ENCODE measurements around the gene HBP1.
"Not testable (repeated sequence)": the region's sequence is repeated elsewhere in the genome, so short reads cannot be mapped to it uniquely, and the experiment has no call there.

The HBP1 gene

DNA sequence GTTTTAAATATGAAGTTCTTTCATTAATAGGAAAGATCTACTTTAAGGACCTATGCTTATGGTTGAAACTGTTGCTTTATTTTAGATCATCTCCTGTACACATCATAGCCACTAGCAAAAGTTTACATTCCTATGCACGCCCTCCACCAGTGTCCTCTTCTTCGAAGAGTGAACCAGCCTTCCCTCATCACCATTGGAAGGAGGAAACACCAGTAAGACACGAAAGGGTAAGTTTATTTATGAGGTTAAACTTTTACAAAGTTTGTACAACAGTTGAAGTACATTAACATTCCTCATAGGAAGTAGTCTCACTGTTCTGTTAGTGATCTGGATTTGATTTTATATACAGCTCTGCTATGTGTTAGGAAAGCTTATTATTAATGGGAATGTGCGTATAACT, 16.9 kb downstream of the HBP1 start:
- no peak for DNase-seq (ENCODE audit: low read depth in 2 of 2)

DNA sequence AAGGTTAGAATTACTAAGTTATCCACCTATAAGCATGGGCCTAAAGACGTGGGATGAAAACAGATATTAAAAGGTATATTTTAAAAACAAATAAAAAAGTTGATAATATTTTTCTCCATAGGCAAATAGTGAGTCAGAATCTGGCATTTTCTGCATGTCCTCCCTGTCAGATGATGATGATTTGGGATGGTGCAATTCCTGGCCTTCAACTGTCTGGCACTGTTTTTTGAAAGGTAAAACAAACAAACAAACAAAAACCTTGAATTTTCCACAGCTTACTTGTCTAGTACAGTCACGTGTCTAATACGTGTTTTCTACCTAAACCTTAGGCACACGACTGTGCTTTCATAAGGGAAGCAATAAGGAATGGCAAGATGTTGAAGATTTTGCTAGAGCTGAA, 17.4 kb downstream of the HBP1 start:
- DNase-seq (ENCODE audit: low read depth in 2 of 2) = no peak

DNA sequence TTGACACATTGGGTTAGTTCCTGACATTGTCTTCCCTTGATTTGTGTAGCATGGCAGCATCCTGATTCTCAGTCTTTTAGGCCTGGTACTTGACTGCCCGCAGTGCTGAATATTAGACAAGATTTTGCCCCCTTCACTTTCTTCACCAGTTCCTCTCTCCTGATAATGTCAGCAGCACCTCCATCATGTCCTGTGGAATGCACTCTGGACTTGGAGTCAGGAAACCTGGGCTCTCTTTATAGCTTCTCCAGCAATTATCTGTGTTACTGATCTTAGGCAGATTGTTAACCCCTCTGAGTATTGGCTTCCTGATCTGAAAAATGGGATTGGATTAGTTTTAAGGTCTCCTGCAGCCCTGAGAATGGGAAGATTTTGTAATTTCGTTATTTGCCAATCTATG, 19.0 kb downstream of the HBP1 start:
- DNase-seq (ENCODE audit: low read depth in 2 of 2) = no peak

DNA sequence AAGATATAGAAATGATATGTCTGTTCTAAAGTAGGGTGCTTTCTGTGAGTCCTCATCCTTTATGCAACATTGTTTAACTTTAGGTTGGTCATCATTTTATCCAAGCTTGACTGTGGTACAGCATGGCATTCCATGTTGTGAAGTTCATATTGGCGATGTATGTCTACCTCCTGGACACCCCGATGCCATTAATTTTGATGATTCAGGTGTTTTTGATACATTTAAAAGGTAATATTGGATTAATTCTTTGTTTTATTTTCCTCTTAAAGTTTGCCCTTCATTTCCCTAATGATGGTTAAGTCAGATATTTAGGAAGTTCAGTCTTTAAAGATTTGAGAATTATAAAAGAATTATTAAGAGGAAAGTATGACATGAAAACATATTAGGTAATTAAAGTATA, 21.3 kb downstream of the HBP1 start:
- DNase-seq (ENCODE audit: low read depth in 2 of 2) = no peak

DNA sequence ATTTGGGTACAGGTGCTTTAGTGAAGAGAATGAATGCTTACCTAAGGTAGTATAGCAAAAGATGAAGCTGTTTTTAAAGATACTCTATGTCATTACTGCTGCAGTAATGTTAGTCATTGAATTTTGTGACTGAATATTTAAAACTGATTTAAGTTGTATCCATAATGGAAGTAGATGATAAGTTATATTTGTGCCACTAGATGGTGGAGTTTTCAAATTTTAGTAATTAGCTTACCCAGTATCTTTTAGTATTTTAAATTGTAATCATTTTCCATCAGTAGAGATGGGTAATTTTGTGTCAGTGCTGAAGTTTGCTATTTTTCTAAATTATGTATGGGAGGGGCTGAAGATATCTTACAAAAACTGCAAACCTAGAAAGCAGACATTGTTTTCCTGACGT, 25.2 kb downstream of the HBP1 start:
- DNase-seq (ENCODE audit: low read depth in 2 of 2) = no peak

DNA sequence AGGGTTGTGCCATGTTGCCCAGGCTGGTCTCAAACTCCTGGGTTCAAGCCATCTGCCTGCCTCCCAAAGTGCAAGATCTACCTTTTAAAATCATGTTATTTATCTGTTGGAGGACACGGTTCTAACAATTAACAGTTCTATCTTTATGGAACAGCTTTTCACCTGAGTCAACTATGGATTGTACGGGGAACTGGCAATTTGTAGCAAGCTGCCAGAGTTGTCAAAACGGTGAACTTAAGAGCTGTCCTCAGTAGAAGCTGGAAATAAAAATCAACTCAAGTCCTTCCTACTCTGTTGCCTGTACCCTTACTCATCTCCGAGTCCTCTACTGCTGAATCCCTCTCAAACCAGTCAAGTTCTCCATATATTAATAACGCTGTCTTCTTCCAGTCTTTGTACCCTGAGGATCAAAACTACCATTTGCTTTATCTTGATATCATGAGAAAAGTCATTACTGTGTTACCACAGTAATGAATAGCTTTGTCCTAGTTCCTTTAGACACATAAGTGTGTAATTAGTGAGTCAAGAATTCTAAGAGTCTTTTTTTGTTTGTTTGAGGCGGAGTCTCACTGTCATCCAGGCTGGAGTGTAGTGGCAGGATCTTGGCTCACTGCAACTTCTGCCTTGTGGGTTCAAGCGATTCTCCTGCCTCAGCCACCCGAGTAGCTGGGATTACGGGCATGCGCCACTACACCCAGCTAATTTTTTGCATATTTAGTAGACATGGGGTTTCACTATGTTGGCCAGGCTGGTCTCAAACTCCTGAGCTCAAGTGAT, 28.2 kb downstream of the HBP1 start:
- DNase-seq (ENCODE audit: low read depth in 2 of 2) = no peak

DNA sequence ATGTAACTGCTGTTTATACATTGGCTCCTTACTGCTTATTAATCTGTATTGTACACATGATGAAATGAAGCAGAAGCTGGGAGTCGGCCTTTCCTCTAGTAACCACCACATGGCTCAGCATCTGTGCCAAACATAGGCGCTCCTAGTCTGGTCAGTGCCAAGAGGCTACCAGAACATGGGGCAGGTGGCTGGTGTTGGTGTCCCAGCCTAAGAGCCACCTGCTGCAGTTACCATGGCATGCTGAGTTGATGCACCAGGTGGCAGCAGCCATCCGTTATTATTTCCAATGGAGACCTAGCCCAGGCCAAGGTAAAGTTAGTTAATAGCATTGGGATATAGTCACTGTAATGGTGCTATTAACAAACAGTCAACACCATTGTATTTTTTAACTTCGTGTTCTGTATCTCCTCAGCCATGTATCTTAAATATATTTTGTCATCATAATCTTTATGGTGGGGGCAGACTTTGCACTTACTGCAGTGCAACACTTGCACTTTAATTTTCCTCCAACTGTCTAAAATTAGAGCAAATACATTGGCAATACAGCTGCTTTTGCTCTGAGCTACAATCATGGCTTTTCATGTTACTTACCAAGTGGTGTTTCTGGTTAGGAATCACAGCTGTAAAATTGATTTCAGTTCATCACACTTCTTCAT, 33.1 kb downstream of the HBP1 start:
- DNase-seq (ENCODE audit: low read depth in 2 of 2) = no peak

DNA sequence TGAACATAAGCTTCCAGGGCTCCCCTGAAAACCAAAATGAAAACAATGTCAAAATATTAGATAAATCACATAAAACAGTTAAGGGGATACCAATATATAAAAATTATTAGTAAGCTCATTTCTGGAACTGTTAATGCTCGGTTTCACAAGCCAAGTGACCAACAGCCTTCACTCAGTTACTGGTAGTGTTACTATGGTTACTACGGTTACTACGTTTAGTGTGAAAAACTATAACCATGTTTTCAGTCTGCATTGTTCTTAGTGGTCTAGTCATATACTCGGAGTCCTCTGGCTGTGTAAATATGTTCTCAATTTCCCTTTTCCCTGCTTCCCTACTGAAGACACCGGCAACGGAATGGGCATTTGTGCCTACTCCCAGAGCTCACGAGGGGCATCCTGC, 34.8 kb downstream of the HBP1 start:
- no peak for DNase-seq (ENCODE audit: low read depth in 2 of 2)

DNA sequence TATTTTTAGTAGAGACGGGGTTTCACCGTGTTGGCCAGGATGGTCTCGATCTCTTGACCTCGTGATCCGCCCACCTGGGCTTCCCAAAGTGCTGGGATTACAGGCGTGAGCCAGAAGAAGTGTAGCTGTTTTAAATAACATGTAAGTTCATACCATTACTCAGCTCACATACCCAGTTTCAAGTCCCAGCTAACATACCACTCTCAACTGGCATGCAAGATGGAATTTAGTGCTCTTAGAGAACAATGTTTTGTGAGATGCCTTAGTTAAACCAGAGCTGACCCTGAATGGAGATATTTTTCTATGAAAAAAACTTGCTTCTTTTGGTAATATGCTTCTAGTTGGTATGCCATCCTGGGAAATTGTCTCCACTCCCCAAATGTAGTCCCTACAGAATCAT, 37.3 kb downstream of the HBP1 start:
- no peak for DNase-seq (ENCODE audit: low read depth in 2 of 2)

DNA sequence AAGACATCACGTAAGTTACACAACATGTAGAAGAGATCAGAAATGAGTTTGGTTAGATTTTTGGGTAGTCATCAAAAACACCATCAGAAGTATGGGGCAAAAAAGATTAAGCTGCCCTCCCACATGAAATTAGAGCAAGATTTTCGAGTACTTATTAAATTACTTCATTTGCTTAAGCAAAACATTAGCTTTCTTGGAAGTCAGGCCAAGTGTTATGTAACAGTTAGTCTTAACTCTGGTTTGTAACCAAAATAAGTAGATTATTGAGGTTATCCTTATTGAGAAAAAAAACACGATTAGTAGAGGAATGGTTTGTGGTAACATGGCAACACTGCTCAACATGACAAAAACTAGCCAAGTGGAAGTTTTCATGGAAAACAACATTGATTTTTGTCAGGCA, 37.9 kb downstream of the HBP1 start:
- no peak for DNase-seq (ENCODE audit: low read depth in 2 of 2)

DNA sequence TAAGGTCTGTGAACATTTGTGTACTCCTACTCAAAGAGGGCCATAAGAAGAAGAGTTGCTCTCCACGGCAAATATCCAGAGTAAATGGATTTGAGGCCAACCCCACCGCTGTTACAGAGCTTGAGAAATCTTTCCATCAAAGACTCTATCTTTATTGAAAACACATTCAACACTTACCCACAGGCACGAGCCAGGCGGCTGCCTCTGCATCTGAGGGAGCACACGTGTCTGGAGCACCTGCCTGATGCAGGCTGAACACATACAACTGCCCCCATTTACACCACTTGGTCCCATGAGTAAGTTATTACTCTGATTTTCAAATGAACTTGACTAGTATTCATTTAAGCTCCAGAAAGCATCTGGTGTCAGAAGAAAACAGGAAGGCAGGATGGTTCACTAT, 38.7 kb downstream of the HBP1 start:
- DNase-seq (ENCODE audit: low read depth in 2 of 2) = no peak

DNA sequence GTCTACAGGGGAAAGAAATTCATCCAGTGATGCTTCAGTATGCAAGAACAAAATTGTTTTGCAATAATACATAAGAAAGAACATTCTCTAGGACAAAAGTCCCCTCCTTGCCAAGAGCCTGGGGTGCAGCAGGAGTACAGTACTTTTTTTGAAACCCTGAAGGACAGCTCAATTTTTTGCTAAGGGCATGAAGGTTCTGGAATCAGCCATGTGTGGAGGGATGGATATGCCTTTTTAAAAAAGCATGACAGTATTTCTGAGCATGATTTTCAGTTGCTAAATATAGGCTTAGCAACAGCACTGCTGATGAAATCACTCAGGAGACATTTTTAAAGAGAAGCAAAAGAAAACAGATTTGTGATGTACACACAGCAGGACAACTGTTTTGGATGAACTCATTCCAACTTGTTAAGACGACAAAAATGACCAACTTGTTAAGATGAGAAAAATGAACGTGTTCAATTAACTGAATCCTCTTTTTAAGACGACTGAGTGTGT, 39.3 kb downstream of the HBP1 start:
- no peak for DNase-seq (ENCODE audit: low read depth in 2 of 2)

DNA sequence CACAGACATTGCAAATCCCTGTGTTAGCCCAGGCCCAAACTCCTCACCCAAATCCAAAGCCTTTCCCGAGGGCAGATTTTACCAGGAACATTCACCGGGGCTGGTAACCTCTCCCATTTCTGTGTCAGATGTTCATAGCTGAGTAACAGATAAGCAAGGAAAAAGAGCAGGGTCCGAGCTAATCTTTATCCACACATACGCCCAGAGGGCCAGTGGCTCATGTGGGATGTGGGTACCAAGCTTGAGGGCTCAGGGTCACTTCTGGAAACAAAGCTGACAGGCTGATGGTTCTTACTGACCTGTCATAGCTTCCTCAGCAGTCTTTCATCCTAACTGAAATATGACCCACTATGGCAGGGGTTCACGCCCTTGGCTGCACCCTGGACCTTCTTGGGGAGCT, 39.8 kb downstream of the HBP1 start:
- no peak for DNase-seq (ENCODE audit: low read depth in 2 of 2)

DNA sequence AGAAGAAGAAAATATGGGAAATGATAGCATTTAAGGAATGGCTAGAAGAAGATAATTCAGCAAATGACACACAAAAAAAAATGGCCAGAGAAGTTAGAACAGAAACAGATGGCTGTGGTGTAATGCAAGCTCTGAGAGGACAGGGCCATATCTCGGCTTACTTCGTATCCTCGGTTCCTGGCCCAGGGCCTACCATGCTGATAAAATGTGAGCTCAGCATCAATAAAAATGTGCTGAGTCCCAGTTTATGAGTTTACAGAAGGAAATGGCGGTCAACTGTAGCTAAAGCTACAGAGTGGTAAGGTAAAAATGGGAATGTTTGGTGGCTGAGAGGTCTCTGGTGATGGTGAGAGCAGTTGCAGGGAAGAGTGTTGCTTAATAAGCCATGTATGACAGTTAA, 40.8 kb downstream of the HBP1 start:
- no peak for DNase-seq (ENCODE audit: low read depth in 2 of 2)

DNA sequence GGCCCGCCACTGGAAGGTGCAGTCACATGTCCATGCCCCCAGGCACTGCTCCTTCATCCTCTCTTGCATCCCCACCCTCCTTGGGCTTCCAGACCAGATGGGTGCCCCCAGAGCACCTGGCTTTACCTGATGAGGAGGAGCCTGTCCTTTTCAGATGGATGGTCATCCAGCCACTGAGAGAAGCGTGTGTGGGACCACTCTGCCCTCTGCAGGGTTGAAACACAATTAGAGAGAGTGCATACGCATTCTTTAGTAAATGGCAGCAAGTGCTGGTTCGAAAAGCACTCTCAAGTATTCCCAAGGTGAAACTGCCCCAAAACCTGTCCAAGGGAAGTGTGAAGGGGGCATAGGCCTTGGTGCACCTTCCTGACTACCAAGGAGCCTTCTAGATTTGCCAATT, 41.6 kb downstream of the HBP1 start:
- no peak for DNase-seq (ENCODE audit: low read depth in 2 of 2)

DNA sequence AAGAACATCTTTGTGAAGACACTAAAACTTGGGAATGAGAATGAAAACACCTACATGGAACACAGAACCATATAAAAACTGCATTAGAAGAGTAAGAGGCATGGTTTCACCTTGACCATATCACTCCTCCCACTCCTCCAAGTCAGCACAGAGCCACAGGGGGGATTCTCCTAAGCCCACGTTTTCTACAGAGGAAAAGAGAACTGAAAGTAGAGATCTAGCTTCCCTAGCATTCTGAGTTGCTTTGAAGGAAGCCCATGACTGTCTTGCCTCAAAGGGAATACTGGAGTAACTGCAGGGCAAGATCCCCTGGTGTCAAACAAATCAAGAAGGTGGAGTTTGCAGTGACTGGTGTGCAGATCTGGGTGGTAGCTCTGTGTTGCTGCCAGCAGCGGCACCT, 43.9 kb downstream of the HBP1 start:
- no peak for DNase-seq (ENCODE audit: low read depth in 2 of 2)

DNA sequence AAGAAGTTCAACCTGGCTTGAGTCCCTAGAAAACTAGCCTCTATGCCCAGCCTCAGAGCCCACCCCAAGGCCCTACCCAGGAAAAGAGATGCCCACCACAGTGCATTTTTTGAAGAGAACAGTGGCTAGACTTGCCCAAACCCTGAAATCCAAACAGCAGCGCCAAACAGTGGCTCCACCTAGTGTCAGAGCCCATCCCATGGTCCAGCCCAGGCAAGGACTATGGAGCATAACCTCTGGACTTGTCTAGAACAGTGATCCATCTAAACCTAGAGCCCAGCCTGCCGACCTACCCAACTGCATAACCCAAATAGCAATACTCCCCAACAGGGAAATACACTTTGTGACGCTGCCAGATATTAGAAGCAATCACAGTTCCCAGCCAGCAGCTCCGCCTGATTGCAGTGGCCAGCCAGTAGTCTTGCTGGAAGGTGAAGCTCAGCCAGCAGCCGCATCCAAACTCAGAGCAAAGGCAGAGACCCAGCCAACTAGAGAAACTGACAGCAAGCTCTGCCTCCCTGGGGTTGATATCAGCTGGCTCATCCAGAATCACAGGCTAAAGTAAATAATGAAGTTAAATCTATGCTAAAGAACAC, 44.5 kb downstream of the HBP1 start:
- no peak for DNase-seq (ENCODE audit: low read depth in 2 of 2)

DNA sequence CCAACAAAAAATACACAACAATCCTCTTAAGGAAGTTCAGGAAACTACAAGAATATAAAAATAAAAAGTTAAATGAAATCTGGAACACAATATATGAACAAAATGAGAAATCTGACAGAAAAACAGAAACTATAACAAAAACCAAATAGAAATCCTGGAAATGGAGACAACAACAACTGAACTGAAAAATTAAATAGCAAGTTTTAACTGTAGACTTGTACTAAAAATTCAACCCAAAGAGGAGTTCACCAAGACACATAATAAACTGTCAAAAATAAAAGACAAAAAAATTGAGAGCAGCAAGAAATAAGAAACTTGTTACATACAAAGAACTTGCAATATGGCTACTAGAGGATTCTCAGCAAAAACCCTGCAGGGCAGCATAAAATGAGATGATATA, 45.1 kb downstream of the HBP1 start:
- no peak for DNase-seq (ENCODE audit: low read depth in 2 of 2)

DNA sequence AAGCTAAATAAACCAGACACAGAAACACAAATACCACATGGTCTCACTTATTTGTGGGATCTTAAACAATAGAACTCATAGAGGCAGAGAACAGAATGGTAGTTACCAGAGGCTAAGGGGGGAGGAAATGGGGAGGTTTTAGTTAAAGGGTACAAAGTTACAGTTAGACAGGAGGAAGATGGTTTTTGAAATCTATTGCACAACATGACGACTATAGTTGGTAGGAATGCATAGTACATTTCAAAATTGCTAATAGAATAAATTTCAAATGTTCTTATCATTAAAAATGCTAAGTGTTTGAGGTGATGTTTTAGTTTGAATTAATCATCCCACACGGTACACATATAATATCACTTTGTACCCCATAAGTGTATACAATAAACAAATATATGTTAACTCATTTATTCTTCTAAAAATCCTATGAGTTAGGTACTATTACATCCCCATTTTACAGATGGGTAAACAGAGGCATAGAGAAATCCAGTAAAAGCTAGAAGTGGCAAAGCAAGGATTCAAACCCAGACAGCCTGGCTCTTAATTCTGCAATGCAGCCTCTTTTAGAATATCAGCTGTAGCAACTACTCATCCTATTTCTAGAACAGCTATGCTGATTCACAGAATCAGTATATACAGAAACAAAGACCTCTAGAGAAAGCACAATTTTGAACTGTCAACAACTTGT, 50.9 kb downstream of the HBP1 start:
- no peak for DNase-seq (ENCODE audit: low read depth in 2 of 2)

DNA sequence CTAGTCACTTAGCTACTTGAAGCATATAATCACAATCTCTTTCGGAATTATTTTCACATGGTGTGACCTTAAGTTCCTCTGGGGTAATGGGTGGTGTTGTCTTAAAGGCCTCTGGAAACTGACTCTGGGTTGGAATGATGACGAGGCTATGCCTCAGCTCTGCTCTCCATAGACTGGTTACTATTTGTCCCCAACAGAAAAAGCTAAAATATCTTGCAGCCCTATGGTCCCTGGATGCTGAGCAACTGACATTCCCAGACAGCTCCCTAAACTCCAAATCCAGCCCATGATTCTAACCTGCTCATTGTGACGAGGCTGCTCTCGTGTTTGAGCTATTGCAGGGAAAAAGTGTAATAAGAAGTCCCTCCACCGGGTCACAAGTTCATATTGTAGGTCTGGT, 51.6 kb downstream of the HBP1 start:
- no peak for DNase-seq (ENCODE audit: low read depth in 2 of 2)

DNA sequence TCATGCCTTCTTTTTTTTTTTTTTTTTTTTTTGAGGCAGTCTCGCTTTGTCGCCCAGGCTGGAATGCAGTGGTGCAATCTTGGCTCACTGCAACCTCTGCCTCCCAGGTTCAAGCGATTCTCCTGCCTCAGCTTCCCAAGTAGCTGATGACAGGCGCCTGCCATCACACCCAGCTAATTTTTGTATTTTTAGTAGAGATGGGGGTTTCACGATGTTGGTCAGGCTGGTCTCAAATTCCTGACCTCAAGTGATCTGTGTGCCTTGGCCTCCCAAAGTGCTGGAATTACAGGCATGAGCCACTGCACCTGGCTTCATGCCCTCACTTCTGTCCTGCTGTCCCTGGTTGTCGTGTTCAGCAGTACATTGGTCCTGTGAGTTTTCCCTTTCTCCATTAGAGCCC, 52.0 kb downstream of the HBP1 start:
- DNase-seq (ENCODE audit: low read depth in 2 of 2) = not testable (repeated sequence)

DNA sequence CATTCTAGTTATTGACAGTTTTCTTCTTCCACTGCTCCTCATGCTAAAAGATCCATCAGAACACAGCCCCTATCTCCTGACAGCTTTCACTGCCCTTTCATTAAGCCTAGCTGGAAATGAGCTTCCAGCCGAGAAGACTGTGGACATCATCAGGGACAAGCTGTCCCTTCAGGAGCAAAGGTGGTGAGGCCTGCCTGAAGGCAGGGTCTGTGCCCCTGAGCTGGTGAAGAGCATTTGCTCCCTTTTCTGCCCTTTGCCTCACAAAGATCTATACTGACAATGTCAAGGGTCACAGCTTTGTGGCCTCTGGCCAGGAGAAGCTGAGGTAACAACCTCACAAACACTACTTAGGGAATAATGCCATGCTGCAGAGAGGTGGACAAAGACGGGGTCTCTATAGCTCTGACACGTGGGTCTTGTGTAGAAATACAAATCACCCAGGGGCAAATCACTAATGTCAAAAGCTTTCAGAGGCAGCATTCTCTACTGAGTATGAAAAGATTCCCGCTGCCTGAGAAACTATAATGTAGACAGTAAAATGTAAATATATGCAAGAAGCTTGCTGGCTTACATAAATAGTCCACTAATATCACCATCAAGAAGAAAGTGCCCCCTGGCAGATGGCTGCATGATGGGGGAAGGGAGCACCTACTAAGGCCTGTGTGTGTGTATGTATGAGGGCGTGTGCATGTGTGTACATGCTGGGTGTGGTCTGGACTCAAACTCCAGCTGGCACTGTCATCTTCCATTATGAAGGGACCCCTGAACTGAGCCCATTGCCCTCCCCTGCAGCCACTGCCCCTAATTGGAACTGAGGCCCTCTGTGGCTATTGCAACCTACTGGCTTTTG, 55.8 kb downstream of the HBP1 start:
- DNase-seq (ENCODE audit: low read depth in 2 of 2) = no peak

Measured in stimulated activated CD4-positive, alpha-beta T cell treated with anti-CD3 and anti-CD28 coated beads, Interleukin-1b, Interleukin-23, amount 100 ng/mL, for 4 hours (primary cell).